DND-41 (cell line): ENCODE data around the gene TOMT.
"Not testable (repeated sequence)": the region's sequence is repeated elsewhere in the genome, so short reads cannot be mapped to it uniquely, and the experiment has no call there.

ENCODE experiments used
- EZH2 ChIP-seq: IDR thresholded peaks from 3 replicates; pipeline ENCODE4 v1.6.1; 2012; ENCODE audit warnings: borderline replicate concordance, low read depth, mild to moderate bottlenecking, moderate library complexity, low read length, inconsistent platforms; ENCODE audit not compliant: severe bottlenecking
- TF ChIP-seq, protein P1 (sequence below): IDR thresholded peaks from 2 replicates; pipeline ENCODE4 v1.5.1; 2012; ENCODE audit warnings: borderline replicate concordance, low read length, moderate library complexity, mild to moderate bottlenecking; ENCODE audit not compliant: poor library complexity, severe bottlenecking; ENCODE audit errors: extremely low read depth

DNA sequence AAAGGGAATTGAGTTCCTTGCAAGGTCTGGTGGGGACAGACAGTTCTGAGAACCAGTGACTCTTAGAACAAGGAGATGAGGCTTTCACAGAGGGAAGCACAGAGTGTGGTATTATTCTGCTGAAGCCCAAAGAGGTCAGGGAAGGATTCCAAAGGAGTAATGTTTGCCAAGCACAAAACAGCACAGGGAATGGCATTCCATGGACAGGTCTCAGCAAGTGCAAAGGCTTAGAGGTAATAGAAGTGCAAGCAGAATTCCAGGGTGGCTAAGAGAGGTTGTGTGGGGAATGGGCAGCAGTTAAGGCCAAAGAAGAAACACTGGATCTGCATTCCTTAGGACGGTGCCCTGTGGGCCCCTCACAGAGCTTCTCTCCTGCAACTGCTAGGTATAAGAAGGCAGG lies 36.4 kb downstream of the TOMT start:
- TF ChIP-seq, protein P1, sequence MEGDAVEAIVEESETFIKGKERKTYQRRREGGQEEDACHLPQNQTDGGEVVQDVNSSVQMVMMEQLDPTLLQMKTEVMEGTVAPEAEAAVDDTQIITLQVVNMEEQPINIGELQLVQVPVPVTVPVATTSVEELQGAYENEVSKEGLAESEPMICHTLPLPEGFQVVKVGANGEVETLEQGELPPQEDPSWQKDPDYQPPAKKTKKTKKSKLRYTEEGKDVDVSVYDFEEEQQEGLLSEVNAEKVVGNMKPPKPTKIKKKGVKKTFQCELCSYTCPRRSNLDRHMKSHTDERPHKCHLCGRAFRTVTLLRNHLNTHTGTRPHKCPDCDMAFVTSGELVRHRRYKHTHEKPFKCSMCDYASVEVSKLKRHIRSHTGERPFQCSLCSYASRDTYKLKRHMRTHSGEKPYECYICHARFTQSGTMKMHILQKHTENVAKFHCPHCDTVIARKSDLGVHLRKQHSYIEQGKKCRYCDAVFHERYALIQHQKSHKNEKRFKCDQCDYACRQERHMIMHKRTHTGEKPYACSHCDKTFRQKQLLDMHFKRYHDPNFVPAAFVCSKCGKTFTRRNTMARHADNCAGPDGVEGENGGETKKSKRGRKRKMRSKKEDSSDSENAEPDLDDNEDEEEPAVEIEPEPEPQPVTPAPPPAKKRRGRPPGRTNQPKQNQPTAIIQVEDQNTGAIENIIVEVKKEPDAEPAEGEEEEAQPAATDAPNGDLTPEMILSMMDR = not testable (repeated sequence)
- not testable (repeated sequence) for TF ChIP-seq EZH2
